HepG2 (cell line): ENCODE results near the gene RPRML. TPM values are rescaled to one million over a fixed set of nuclear protein-coding genes. Genes with fewer than 3 reads are reported as not detected.
A peak's percentile ranks its signal among the peaks of the same experiment; 100 is the strongest.

Experiments used
- ATAC-seq: fragments of 200-7000 bp; cut with Tn5 transposase; 3 replicates; pipeline ENCODE4 v1.9.1; 2020; ENCODE audit warnings: mild to moderate bottlenecking, moderate library complexity
- BruUV-seq: library from RNA; stranded (reverse); fragments of 400-500 nt; replicated peaks from 2 replicates; lab custom pipeline; 2021; lab: Mats Ljungman, UMichigan
- CTCF ChIA-PET: fragments of 300-600 bp; formaldehyde crosslinking; extraction: SDS; loops from one replicate; lab custom pipeline; 2021; ENCODE audit warnings: low total read pairs, inconsistent platforms, low intra/inter-chr PET ratio; lab: Yijun Ruan, JAX
- POLR2A ChIA-PET: fragments of 350-600 bp; sonication (Branson Sonifier 250); formaldehyde crosslinking; loops from one replicate; lab custom pipeline; 2020; ENCODE audit warnings: antibody characterized with exemption, inconsistent platforms; lab: Yijun Ruan, JAX
- DNase-seq: peaks from one replicate; pipeline ENCODE4 v3.0.0-alpha.2; 2015; ENCODE audit warnings: low spot score
- FAIRE-seq: peaks from 3 replicates; lab custom pipeline; 2011; peaks lifted over from hg19 to GRCh38; lab: Jason Lieb, UNC
- H2AFZ ChIP-seq: one replicate; pipeline ENCODE4 v1.6.1; 2011; ENCODE audit warnings: low read length, inconsistent platforms
- H3K27ac ChIP-seq: fragments of 300-600 bp; 3 replicates; pipeline ENCODE4 v1.8.0; 2011; ENCODE audit warnings: mixed run types, mild to moderate bottlenecking, mixed read lengths, low read length, inconsistent platforms; ENCODE audit not compliant: insufficient read depth; ENCODE audit errors: extremely low read length
- H3K27me3 ChIP-seq, 2 experiments: fragments of 200-600 bp in 1 of 2; 2 replicates in 1 of 2; 3 replicates in 1 of 2; pipeline versions ENCODE4 v1.6.0 to v1.8.0; 2011; ENCODE audit warnings: low read length in 2 of 2, mild to moderate bottlenecking in 2 of 2, moderate library complexity in 2 of 2, inconsistent platforms in 1 of 2; ENCODE audit not compliant: insufficient read depth in 2 of 2, control insufficient read depth in 1 of 2
- H3K36me3 ChIP-seq, 2 experiments: fragments of 200-600 bp in 1 of 2; replicated peaks in 1 of 2; 2 replicates in 1 of 2; 3 replicates in 1 of 2; pipeline versions ENCODE4 v1.5.1 to v1.8.0; 2011; ENCODE audit warnings: low read length in 2 of 2, inconsistent platforms in 1 of 2; ENCODE audit not compliant: insufficient read depth in 2 of 2, control insufficient read depth in 1 of 2
- H3K4me1 ChIP-seq: 2 replicates; pipeline ENCODE4 v1.5.1; 2012; ENCODE audit warnings: low read length, inconsistent platforms; ENCODE audit not compliant: insufficient read depth
- H3K4me2 ChIP-seq: 2 replicates; pipeline ENCODE4 v1.6.0; 2011; ENCODE audit warnings: low read depth, low read length, inconsistent platforms
- H3K4me3 ChIP-seq, 3 experiments: fragments of 200-600 bp in 1 of 3; sonication (generic), shearing (Covaris generic) in 1 of 3; replicated peaks in 1 of 3; 2 replicates each; pipeline ENCODE4 v1.5.1; 2011 to 2016; ENCODE audit warnings: low read length in 3 of 3, inconsistent platforms in 2 of 3, low read depth in 2 of 3, mild to moderate bottlenecking in 2 of 3, control low read depth in 1 of 3, mixed read lengths in 1 of 3; ENCODE audit not compliant: insufficient read depth in 1 of 3
- H3K79me2 ChIP-seq: one replicate; pipeline ENCODE4 v1.6.1; 2011; ENCODE audit warnings: low read length, inconsistent platforms; ENCODE audit not compliant: insufficient read depth
- H3K9ac ChIP-seq: 2 replicates; pipeline ENCODE4 v1.6.0; 2011; ENCODE audit warnings: mild to moderate bottlenecking, low read depth, low read length, inconsistent platforms; ENCODE audit not compliant: insufficient read depth
- H3K9me3 ChIP-seq: 2 replicates; pipeline ENCODE4 v1.5.1; 2012; ENCODE audit warnings: mild to moderate bottlenecking, low read length
- H4K20me1 ChIP-seq: 2 replicates; pipeline ENCODE4 v1.6.0; 2011; ENCODE audit warnings: inconsistent platforms, mild to moderate bottlenecking, low read length, moderate library complexity; ENCODE audit not compliant: insufficient read depth
- CEBPB ChIP-seq: IDR thresholded peaks from 2 replicates; pipeline ENCODE4 v1.6.1; 2011; ENCODE audit warnings: low read depth, low read length, improper control_type of control experiment, borderline replicate concordance
- ETV5 ChIP-seq: IDR thresholded peaks from 2 replicates; pipeline ENCODE4 v1.6.1; 2018; ENCODE audit warnings: missing biosample characterization, missing genetic modification reagents, inconsistent platforms, borderline replicate concordance
- RBAK ChIP-seq: sonication (generic); formaldehyde crosslinking; IDR thresholded peaks from 2 replicates; pipeline ENCODE4 v1.5.1; 2020; ENCODE audit warnings: mild to moderate bottlenecking, missing genetic modification reagents
- RXRA ChIP-seq: sonication (generic); formaldehyde crosslinking; IDR thresholded peaks from 2 replicates; pipeline ENCODE4 v1.5.1; 2020; ENCODE audit warnings: missing genetic modification reagents
- SMC3 ChIP-seq: IDR thresholded peaks from 2 replicates; pipeline ENCODE4 v1.6.1; 2011; ENCODE audit warnings: low read length, improper control_type of control experiment
- SPEN ChIP-seq: sonication (generic); formaldehyde crosslinking; IDR thresholded peaks from 2 replicates; pipeline ENCODE4 v1.5.1; 2020; ENCODE audit warnings: low read depth, mild to moderate bottlenecking, missing genetic modification reagents
- SRSF1 ChIP-seq: fragments of 200-400 bp; formaldehyde crosslinking; optimal IDR thresholded peaks from 2 replicates; pipeline ENCODE3; 2017; ENCODE audit warnings: mild to moderate bottlenecking, low read depth, low read length, moderate library complexity
- ZNF138 ChIP-seq: sonication (generic); formaldehyde crosslinking; IDR thresholded peaks from 2 replicates; pipeline ENCODE4 v1.5.0; 2020; ENCODE audit warnings: mild to moderate bottlenecking, low read depth, missing genetic modification reagents
- ZNF607 ChIP-seq: sonication (generic); formaldehyde crosslinking; IDR thresholded peaks from 2 replicates; pipeline ENCODE4 v1.5.1; 2020; ENCODE audit warnings: missing genetic modification reagents, mild to moderate bottlenecking, borderline replicate concordance
- ZNF709 ChIP-seq: sonication (generic); formaldehyde crosslinking; IDR thresholded peaks from 2 replicates; pipeline ENCODE4 v1.5.0; 2020; ENCODE audit warnings: mild to moderate bottlenecking, missing genetic modification reagents
- WGBS: methylation state at CpG from one replicate; pipeline ENCODE4 v1.1.6; 2017; ENCODE audit warnings: low lambda C conversion rate; 5-methylcytosine and 5-hydroxymethylcytosine counted together
- in situ Hi-C: cut with HindIII; loops from 2 replicates; pipeline ENCODE4 v1.10.0; 2017; ENCODE audit warnings: low pct_unique_long_range_greater_than_20kb; ENCODE audit not compliant: extremely low pct_ligation_motif_present
- intact Hi-C: fragments of 100-400 bp; cut with micrococcal nuclease; formaldehyde crosslinking; loops from one replicate; pipeline ENCODE4 v1.10.0; 2022; ENCODE audit not compliant: unreplicated experiment
- polyA plus RNA-seq, 8 experiments: library from polyadenylated mRNA; depleted of rRNA in 3 of 8; stranded (reverse) in 7 of 8; unstranded in 1 of 8; fragments of >200 nt; fragmentation: Illumina TruSeq in 4 of 8; extraction: Trizol in 4 of 8; gene quantifications; 2 replicates each; pipeline versions ENCODE4 v1.2.1 to v1.2.3, GENCODE V29; 2011 to 2016; ENCODE audit warnings: low read depth in 4 of 8, missing spikeins in 1 of 8, mixed read lengths in 1 of 8; ENCODE audit not compliant: insufficient read depth in 1 of 8
- total RNA-seq, 5 experiments: library from RNA; depleted of rRNA; stranded (reverse); fragments of >200 nt; fragmentation: Illumina TruSeq; extraction: Trizol; gene quantifications; 2 replicates each; pipeline ENCODE4 v1.2.3, GENCODE V29; 2016; ENCODE audit warnings: low read depth in 1 of 5
- TF ChIP-seq, protein P1 (sequence below): sonication (generic); formaldehyde crosslinking; IDR thresholded peaks from 2 replicates; pipeline ENCODE4 v1.5.0; 2020; ENCODE audit warnings: mild to moderate bottlenecking, missing genetic modification reagents

RPRML gene
- total and polyA plus RNA-seq, 2 of the 13 experiments (the other 11 are each of a cell fraction or from before 2014, with no cell fraction given): not detected

DNA sequence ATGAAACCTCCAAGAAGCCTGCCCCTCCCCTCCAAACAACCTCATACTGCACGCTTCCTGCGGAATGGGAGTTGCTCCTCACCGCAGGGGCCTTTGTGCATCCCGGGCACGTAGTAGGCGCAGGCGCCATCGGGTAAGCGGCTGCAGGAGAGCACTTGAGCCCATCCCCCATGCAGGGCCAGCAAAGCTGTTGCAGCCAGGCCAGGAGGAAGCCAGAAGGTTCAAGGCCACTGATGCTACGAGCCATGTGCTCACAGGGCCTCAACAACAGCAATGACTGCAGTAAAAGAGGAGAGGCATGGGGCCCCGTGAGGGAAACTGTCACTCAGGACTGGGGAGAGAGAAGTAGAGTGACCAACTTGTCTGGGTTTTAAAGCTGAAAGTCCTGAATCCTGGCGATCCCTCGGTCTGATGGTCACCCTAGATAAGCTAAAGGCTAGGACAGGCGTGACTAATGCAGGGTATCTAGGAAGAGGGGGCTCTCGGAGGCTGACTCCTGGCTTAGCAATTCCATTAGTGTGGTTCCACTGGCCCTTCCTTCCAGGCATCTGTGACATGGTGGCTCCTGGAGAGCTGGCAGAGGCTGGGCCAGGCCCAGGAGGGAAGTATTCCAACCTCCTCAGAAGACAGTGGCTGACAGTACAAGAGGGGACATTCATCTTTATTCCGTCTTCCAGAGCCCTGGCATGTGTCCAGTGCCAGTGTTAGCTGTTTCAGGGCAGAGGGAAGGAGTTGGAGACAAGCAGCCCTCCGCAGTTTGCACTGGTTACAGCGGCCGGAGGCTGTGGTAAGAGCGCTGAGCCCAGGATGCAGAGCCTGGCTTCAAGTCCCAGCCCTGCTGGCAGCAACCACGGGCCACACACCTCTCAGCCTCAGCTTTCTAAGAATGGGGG, 35.3 kb downstream of the RPRML start (continued):
- TF ChIP-seq RXRA (CRISPR knock-in tag) (peak; percentile 96), ZNF709 (CRISPR knock-in tag) (peak; percentile 94; the same call in 1 of the 2 replicates), SPEN (CRISPR knock-in tag) (peak; percentile 82), ZNF138 (CRISPR knock-in tag) (peak; percentile 32; the same call in 1 of the 2 replicates), ETV5 (CRISPR knock-in tag) (peak; percentile 86), ZNF607 (peak; percentile 98)
- TF ChIP-seq, protein P1, sequence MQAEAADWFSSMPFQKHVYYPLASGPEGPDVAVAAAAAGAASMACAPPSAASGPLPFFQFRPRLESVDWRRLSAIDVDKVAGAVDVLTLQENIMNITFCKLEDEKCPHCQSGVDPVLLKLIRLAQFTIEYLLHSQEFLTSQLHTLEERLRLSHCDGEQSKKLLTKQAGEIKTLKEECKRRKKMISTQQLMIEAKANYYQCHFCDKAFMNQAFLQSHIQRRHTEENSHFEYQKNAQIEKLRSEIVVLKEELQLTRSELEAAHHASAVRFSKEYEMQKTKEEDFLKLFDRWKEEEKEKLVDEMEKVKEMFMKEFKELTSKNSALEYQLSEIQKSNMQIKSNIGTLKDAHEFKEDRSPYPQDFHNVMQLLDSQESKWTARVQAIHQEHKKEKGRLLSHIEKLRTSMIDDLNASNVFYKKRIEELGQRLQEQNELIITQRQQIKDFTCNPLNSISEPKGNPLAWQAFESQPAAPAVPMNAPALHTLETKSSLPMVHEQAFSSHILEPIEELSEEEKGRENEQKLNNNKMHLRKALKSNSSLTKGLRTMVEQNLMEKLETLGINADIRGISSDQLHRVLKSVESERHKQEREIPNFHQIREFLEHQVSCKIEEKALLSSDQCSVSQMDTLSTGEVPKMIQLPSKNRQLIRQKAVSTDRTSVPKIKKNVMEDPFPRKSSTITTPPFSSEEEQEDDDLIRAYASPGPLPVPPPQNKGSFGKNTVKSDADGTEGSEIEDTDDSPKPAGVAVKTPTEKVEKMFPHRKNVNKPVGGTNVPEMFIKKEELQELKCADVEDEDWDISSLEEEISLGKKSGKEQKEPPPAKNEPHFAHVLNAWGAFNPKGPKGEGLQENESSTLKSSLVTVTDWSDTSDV (CRISPR knock-in tag): peak; percentile 93; the same call in 1 of the 2 replicates

DNA sequence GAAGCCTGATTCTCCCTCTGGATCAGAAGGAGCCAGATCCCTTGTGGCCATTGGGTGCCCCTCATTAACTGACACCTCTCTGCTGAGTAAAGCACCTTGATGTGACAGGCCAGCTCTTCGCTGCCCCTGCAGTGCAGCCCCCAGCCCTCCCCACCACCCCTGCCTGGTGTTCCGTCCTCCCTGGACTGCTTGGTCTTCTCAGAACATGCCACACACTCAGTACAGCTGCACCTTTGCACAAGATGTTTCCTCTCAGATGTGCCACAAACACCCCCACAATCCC, 35.9 kb downstream of the RPRML start:
- H4K20me1 ChIP-seq: no peaks in the 10 kb centered on the region
- no peak overlapping the region for H3K9ac ChIP-seq
- no peaks in the 10 kb centered on the region for H3K27me3 ChIP-seq
- ATAC-seq (peak; percentile 11; the same call in 2 of the 3 replicates), FAIRE-seq (no peak), DNase-seq (no peak)
- in situ Hi-C loops: loop anchor here (5.0 kb wide), 2 partner anchors 59 to 91 kb away; partner anchors contain the start of gene WNT9B
- H3K4me3 ChIP-seq: peak overlapping the region in 1 of 3 experiments; percentile 45; a peak in 1 of 6 replicates
- intact Hi-C loops: loop anchor here (2.0 kb wide), 1 partner anchor 20 kb away; the partner anchor contains the start of gene GOSR2
- peaks cover 21 to 25% of the 10 kb centered on the region in 2 experiments for H3K36me3 ChIP-seq
- 73% methylated on average over 2 of the region's 2 CpGs for WGBS
- no peaks in the 10 kb centered on the region for H3K79me2 ChIP-seq
- peaks cover 40% of the 10 kb centered on the region for H3K4me1 ChIP-seq
- peak overlapping the region; percentile 54 for H3K4me2 ChIP-seq
- H3K9me3 ChIP-seq: no peaks in the 10 kb centered on the region
- ChIA-PET CTCF (interaction anchor here (1.2 to 2.8 kb wide), 2 partner anchors 57 to 60 kb away, joined by 3 to 33 read pairs; no protein-coding TSS in a partner anchor), POLR2A (interaction anchor here (1.1 to 2.8 kb wide), 4 partner anchors 9 to 381 kb away, joined by 3 to 7 read pairs (median 4); partner anchors contain the start of gene EFCAB13)
- peak overlapping the region; percentile 56 for H3K27ac ChIP-seq
- H2AFZ ChIP-seq: no peak overlapping the region
- no TSS peak for BruUV-seq
- no peak for TF ChIP-seq CEBPB
- TF ChIP-seq ZNF709 (CRISPR knock-in tag): no peak
- no peak for TF ChIP-seq SRSF1
- TF ChIP-seq SMC3: no peak
- TF ChIP-seq RBAK (CRISPR knock-in tag): peak; percentile 17; the same call in 1 of the 2 replicates
